GM21390 (cell line): Measurements from ENCODE around the gene CFD.
"Not testable (repeated sequence)": the region's sequence is repeated elsewhere in the genome, so short reads cannot be mapped to it uniquely, and the experiment has no call there.

Experiments used
- ATAC-seq: cut with Tn5 transposase; IDR thresholded peaks from one replicate; pipeline ENCODE4 v1.9.1; 2021; ENCODE audit not compliant: unreplicated experiment

The CFD gene

DNA sequence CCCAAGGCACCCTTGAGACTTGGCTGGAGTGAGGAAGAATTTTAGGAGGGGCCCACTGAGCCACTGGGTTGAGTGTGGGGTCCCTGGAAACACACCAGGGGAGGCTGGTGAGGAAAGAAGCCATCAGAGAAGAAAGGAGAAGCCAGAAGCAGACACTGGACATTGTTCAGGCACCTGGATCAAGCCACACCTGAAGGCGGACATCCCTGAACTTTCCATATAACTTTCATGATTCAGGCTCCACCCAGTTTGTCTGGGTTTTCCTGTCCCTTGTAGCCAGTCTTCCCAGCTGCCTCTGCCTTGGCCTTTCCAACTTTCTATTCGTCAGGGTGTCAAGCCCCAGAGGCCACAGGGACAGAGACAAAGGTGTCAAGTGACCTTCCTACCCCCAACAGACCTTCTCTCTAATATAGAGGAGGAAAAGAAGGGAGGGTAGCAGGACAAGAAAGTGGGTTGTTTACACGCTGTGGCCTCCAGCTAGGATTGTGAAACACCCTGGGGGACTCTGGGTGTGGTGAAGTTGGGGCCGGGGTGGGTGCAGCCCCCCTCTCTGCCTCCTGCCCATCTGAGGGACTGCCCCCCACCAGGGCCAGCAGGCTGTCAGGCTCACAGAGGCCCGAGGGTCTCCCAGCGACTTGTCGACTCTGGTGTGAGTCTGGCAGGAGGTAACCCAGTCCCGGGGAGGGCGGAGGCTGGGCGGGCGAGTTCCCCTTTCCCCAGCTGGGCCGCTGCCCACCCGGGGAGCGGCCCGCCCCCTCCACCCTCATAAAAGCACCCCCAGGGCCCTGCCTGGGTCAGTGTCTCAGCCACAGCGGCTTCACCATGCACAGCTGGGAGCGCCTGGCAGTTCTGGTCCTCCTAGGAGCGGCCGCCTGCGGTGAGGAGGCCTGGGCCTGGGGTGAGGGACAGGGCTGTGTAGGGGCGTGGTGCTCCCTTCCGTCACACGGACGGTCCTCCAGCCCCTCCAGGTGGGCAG is at the start of gene CFD:
Gene CFD (plus strand): TSS at position 797 of the 976 bp plus-strand sequence. CDS start 26 bp downstream, at position 823.
- no peak for ATAC-seq

GRCh38 chr19:810077-810855 is 49.2 kb upstream of the CFD start:
- no peak for ATAC-seq

- no peak for ATAC-seq
Observed at GRCh38 chr19:810883-811489, 48.5 kb upstream of the CFD start.

DNA sequence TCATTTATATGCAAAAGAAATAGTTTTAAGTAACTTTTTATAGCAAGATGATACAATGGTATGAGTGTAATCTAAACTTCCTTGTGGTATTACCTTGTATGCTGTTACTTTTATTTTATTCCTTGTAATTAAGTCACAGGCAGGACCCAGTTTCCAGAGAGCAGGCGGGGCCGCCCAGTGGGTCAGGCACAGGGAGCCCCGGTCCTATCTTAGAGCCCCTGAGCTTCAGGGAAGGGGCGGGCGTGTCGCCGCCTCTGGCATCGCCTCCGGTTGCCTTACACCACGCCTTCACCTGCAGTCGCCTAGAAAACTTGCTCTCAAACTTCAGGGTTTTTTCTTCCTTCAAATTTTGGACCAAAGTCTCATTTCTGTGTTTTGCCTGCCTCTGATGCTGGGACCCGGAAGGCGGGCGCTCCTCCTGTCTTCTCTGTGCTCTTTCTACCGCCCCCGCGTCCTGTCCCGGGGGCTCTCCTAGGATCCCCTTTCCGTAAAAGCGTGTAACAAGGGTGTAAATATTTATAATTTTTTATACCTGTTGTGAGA is 47.9 kb upstream of the CFD start:
- ATAC-seq, result no peak

GRCh38 chr19:812049-812746 is 47.3 kb upstream of the CFD start:
- no peak for ATAC-seq

DNA sequence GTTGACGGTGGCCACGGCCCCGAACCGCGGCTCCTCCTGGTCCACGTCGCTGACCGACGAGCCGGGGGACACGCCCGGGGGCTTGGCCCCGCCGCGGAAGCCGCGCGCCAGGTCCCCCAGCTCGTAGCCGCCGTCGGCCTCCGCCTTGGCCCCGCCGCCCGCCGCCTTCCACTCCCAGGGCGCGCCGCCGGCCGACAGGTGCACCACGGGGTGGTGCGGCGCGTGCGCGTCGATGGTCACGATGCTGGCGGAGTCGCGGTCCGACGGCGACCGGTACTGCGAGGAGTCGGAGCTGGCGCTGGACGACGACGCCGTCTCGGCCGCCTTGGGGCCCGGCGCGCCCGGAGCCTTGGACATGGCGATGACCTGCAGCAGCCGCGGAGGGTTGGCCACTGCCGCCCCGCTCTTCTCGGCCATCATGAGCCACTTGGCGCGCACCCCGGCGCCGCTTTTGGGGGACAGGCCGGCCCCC is 46.7 kb upstream of the CFD start:
- no peak for ATAC-seq

GRCh38 chr19:813219-814151 is 46.0 kb upstream of the CFD start:
- no peak for ATAC-seq

GRCh38 chr19:814152-815078 is 45.0 kb upstream of the CFD start:
- no peak for ATAC-seq

DNA sequence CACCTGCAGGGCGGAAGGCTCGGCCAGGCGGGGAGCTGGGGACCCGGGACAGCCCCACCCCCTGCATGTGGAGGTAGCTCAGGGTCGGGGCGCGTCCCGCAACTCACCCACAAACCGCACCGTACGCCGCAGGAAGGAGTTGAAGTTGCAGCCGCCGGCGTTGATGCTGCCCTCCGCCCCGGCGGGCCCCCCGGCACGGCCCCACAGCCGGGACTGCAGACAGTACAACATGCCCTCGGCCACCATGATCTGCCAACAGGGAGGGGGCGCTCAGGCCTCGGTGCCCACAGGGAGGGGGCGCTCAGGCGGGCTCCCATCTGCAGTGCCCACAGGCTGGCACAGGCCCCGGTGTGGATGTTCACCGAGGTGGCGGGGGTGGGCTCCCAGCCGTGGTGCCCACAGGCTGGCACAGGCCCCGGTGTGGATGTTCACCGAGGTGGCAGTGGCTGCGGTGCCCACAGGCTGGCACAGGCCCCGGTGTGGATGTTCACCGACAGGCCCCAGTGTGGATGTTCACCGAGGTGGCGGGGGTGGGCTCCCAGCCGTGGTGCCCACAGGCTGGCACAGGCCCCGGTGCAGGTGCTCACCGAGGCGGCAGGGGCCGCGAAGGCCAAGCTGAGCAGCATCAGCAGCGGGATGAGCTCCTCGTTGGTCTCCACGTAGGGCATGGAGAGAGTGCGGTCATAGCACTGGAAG is 44.2 kb upstream of the CFD start:
- no peak for ATAC-seq

- ATAC-seq, result no peak
Observed at GRCh38 chr19:815775-816499, 43.5 kb upstream of the CFD start.

GRCh38 chr19:816500-816857 is 43.0 kb upstream of the CFD start:
- no peak for ATAC-seq

- ATAC-seq, result not testable (repeated sequence)
Observed at GRCh38 chr19:820212-820611, 39.3 kb upstream of the CFD start.

- no peak for ATAC-seq
Observed at GRCh38 chr19:821231-821824, 38.1 kb upstream of the CFD start.

DNA sequence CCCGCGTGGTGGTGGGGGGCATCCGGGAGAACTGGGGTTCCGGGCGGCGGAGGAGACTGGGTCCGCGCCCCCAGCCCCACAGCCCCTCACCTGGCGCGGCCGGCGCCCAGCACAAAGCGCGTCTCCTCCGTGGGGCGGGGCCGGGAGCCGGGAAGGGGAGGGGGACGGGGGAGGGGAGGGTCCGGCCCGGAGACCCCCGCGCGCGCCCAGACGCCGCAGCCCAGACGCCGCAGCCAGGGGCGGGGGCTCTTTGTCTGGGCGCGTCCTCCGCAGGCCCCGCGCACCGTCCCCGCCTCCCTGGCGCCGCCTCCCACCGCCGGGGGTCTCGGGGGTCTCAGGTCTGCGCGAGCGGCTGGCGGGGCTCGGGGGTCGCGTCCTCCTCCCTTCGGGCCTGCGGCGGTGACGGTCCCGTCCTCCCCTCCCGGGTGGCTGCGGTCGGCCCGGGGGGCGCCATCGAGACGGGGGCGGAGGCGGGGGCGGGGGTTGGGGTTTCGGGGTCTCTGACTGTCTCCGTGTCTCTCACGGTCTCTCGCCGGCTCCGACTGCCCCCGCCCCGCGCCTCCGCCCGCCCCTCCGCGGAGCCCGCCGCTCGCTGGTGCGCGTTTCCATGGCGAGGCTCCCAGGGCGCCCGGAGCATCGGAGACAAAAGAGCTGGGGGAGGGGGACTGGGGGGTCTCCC is 37.5 kb upstream of the CFD start, which contains the start of gene PLPPR3:
Gene PLPPR3 (minus strand): TSS at position 131 of the 679 bp plus-strand sequence. CDS start 396 bp downstream, outside the sequence.
- ATAC-seq, result no peak

- ATAC-seq, result no peak
Observed at GRCh38 chr19:823565-824121, 35.8 kb upstream of the CFD start.

DNA sequence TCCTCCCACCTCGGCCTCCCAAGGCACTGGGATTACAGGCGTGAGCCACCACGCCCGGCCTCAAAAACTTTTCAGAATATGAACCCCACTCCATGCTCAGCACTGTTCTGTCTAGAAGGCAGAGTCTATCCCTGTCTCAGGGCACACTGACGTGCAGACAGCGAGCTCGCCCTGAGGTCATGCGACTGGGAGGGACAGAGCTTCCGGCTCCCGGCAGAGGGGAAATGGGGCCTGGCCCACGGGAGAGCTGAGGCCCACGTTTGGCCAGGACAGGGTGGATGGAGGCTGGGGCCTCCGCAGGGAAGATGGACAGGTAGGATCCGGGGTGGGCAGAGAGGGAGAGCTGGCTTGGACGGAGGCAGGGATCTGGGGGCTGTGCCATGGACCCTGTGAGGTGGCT is 34.6 kb upstream of the CFD start:
- ATAC-seq, result no peak
